ENCODE measurements around the gene LRRC46. TPM values are rescaled to one million over a fixed set of nuclear protein-coding genes. Genes with fewer than 3 reads are reported as not detected.

The LRRC46 gene
- total and polyA plus RNA-seq, 2 experiments from 2014 or later, result 0.18 to 0.35 TPM

DNA sequence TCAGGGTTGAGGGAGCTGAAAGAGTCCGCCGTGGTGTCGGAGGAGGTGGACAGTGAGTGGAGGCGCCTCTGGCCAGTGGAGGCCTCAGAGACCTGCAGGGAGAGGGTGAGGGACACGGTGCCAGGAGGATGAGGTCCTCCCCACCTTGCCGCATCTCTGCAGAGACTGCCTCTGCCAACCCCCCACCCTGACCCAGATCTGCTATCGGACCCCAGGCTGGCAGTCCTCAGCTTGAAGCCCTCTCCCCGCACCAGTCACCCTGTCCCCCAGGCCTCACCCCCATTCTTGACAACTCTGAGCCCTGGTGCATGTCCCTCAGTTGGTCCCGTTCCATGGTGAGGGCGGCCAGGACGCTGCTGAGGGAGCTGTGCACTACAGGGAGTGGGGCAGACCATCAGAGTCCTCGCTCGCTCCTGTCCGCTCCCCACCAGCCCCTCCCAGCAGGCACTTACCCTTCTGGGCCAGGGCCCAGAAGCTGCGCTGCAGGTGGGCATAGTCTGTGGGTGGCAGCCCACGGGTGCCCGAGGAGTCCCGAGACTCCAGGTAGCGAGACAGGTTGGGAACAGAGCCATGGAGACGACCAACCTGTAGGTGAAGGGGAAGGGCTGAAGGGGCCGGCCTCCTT lies 15.2 kb upstream of the LRRC46 start (continued):
- TF ChIP-seq, protein P1, sequence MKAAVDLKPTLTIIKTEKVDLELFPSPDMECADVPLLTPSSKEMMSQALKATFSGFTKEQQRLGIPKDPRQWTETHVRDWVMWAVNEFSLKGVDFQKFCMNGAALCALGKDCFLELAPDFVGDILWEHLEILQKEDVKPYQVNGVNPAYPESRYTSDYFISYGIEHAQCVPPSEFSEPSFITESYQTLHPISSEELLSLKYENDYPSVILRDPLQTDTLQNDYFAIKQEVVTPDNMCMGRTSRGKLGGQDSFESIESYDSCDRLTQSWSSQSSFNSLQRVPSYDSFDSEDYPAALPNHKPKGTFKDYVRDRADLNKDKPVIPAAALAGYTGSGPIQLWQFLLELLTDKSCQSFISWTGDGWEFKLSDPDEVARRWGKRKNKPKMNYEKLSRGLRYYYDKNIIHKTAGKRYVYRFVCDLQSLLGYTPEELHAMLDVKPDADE (IDR thresholded peaks at IDR 0.05), result no peak
- TF ChIP-seq ZNF331 (CRISPR knock-in tag; IDR thresholded peaks at IDR 0.05; ENCODE audit: low read depth) (no peak), POLR2AphosphoS5 (IDR thresholded peaks at IDR 0.05; ENCODE audit: low read depth) (no peak)
- TF ChIP-seq, protein P2, sequence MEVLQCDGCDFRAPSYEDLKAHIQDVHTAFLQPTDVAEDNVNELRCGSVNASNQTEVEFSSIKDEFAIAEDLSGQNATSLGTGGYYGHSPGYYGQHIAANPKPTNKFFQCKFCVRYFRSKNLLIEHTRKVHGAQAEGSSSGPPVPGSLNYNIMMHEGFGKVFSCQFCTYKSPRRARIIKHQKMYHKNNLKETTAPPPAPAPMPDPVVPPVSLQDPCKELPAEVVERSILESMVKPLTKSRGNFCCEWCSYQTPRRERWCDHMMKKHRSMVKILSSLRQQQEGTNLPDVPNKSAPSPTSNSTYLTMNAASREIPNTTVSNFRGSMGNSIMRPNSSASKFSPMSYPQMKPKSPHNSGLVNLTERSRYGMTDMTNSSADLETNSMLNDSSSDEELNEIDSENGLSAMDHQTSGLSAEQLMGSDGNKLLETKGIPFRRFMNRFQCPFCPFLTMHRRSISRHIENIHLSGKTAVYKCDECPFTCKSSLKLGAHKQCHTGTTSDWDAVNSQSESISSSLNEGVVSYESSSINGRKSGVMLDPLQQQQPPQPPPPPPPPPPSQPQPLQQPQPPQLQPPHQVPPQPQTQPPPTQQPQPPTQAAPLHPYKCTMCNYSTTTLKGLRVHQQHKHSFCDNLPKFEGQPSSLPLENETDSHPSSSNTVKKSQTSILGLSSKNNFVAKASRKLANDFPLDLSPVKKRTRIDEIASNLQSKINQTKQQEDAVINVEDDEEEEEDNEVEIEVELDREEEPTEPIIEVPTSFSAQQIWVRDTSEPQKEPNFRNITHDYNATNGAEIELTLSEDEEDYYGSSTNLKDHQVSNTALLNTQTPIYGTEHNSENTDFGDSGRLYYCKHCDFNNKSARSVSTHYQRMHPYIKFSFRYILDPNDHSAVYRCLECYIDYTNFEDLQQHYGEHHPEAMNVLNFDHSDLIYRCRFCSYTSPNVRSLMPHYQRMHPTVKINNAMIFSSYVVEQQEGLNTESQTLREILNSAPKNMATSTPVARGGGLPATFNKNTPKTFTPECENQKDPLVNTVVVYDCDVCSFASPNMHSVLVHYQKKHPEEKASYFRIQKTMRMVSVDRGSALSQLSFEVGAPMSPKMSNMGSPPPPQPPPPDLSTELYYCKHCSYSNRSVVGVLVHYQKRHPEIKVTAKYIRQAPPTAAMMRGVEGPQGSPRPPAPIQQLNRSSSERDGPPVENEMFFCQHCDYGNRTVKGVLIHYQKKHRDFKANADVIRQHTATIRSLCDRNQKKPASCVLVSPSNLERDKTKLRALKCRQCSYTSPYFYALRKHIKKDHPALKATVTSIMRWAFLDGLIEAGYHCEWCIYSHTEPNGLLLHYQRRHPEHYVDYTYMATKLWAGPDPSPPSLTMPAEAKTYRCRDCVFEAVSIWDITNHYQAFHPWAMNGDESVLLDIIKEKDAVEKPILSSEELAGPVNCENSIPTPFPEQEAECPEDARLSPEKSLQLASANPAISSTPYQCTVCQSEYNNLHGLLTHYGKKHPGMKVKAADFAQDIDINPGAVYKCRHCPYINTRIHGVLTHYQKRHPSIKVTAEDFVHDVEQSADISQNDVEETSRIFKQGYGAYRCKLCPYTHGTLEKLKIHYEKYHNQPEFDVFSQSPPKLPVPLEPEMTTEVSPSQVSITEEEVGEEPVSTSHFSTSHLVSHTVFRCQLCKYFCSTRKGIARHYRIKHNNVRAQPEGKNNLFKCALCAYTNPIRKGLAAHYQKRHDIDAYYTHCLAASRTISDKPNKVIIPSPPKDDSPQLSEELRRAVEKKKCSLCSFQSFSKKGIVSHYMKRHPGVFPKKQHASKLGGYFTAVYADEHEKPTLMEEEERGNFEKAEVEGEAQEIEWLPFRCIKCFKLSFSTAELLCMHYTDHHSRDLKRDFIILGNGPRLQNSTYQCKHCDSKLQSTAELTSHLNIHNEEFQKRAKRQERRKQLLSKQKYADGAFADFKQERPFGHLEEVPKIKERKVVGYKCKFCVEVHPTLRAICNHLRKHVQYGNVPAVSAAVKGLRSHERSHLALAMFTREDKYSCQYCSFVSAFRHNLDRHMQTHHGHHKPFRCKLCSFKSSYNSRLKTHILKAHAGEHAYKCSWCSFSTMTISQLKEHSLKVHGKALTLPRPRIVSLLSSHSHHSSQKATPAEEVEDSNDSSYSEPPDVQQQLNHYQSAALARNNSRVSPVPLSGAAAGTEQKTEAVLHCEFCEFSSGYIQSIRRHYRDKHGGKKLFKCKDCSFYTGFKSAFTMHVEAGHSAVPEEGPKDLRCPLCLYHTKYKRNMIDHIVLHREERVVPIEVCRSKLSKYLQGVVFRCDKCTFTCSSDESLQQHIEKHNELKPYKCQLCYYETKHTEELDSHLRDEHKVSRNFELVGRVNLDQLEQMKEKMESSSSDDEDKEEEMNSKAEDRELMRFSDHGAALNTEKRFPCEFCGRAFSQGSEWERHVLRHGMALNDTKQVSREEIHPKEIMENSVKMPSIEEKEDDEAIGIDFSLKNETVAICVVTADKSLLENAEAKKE (CRISPR knock-in tag; IDR thresholded peaks at IDR 0.05), result no peak

DNA sequence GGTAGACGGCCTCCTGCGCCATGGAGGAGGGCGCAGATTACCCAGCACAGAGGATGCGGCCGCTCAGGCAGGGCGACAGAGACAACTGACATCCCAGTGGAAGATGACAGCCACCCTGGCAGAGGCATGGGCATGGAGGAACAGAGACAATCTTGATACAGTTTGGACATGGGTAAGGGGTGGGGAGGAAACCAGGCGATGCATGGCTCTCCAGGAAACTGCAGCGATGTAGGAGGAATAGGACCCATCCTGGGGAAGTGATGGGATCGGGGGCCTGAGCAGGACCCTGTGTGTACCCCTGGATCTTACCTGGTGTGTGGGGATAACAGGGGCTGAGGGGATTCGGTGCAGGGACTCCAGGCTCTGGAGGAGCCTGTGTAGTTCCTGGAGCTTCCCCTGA lies 14.5 kb upstream of the LRRC46 start:
- Mint-ChIP-seq H3K9me3 (no peaks in the 10 kb centered on the region; the same call in 2 of the 3 replicates), H3K27me3 (ENCODE audit: insufficient read depth, low read depth, poor library complexity) (peaks cover 9% of the 10 kb centered on the region), H3K36me3 (ENCODE audit: low read depth) (peaks cover 3% of the 10 kb centered on the region; the same call in 1 of the 3 replicates), H3K4me1 (peaks cover 8% of the 10 kb centered on the region), H3K27ac (no peak overlapping the region), H3K4me3 (no peak overlapping the region)
- DNase-seq (ENCODE audit: low spot score), result no peak
- Histone ChIP-seq H3K9me2 (ENCODE audit: insufficient read depth) (no peaks in the 10 kb centered on the region), H2AFZ (no peak overlapping the region), H4K20me1 (replicated peaks; ENCODE audit: insufficient read depth) (no peaks in the 10 kb centered on the region), H3K27ac (ENCODE audit: low read depth) (no peak overlapping the region), H3K36me3 (ENCODE audit: insufficient read depth) (no peaks in the 10 kb centered on the region), H3K27me3 (ENCODE audit: insufficient read depth) (no peaks in the 10 kb centered on the region), H3K79me2 (replicated peaks; ENCODE audit: insufficient read depth) (no peaks in the 10 kb centered on the region), H3K4me1 (ENCODE audit: insufficient read depth) (peaks cover 7% of the 10 kb centered on the region; the same call in 1 of the 2 replicates), H3F3A (replicated peaks; ENCODE audit: low read depth) (no peaks in the 10 kb centered on the region), H3K4me2 (no peak overlapping the region), H3K4me3 (no peak overlapping the region)
- no peak for ATAC-seq
- TF ChIP-seq CREB1 (CRISPR knock-in tag; IDR thresholded peaks at IDR 0.05; ENCODE audit: low read depth) (no peak), STAT1 (IDR thresholded peaks at IDR 0.05; ENCODE audit: unreplicated experiment) (no peak), EZH2phosphoT487 (IDR thresholded peaks at IDR 0.05; ENCODE audit: unreplicated experiment) (no peak)
- TF ChIP-seq, protein P3, sequence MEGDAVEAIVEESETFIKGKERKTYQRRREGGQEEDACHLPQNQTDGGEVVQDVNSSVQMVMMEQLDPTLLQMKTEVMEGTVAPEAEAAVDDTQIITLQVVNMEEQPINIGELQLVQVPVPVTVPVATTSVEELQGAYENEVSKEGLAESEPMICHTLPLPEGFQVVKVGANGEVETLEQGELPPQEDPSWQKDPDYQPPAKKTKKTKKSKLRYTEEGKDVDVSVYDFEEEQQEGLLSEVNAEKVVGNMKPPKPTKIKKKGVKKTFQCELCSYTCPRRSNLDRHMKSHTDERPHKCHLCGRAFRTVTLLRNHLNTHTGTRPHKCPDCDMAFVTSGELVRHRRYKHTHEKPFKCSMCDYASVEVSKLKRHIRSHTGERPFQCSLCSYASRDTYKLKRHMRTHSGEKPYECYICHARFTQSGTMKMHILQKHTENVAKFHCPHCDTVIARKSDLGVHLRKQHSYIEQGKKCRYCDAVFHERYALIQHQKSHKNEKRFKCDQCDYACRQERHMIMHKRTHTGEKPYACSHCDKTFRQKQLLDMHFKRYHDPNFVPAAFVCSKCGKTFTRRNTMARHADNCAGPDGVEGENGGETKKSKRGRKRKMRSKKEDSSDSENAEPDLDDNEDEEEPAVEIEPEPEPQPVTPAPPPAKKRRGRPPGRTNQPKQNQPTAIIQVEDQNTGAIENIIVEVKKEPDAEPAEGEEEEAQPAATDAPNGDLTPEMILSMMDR (conservative IDR thresholded peaks at IDR 0.05; ENCODE audit: low read depth in 2 of 2), result no peak

Data from GM23338 (cell line).